NCI-H446 treated with DMSO at 0.1 percent for 48 hours (cell line): ENCODE data around the gene KRTAP1-3.
"Not testable (repeated sequence)": the region's sequence is repeated elsewhere in the genome, so short reads cannot be mapped to it uniquely, and the experiment has no call there.

ENCODE experiments used
- DNase-seq: peaks from one replicate; lab custom pipeline; 2025; lab: John Stamatoyannopoulos, UW

The KRTAP1-3 gene

GRCh38 chr17:41054556-41054955 is 19.9 kb upstream of the KRTAP1-3 start:
- DNase-seq, result not testable (repeated sequence)

- DNase-seq, result no peak
These were observed 19.4 kb upstream of the KRTAP1-3 start for GRCh38 chr17:41054025-41054424.

- DNase-seq, result no peak
These were observed 17.9 kb upstream of the KRTAP1-3 start for GRCh38 chr17:41052566-41052965.

- DNase-seq, result no peak
These were observed 14.4 kb upstream of the KRTAP1-3 start for GRCh38 chr17:41049110-41049509.

GRCh38 chr17:41048441-41048840 is 13.8 kb upstream of the KRTAP1-3 start:
- DNase-seq, result no peak

- DNase-seq, result not testable (repeated sequence)
These were observed 12.2 kb upstream of the KRTAP1-3 start, which contains the start of gene KRTAP2-1 for GRCh38 chr17:41046735-41047465. Gene KRTAP2-1, minus strand, starts transcription at chr17:41047316. Its CDS starts 49 bp downstream, at chr17:41047267.

- no peak for DNase-seq
These were observed 8.3 kb upstream of the KRTAP1-3 start for GRCh38 chr17:41042953-41043352.

- not testable (repeated sequence) for DNase-seq
These were observed 6.3 kb upstream of the KRTAP1-3 start, which contains the start of gene KRTAP1-1 for GRCh38 chr17:41040783-41041571. Gene KRTAP1-1, minus strand, starts transcription at chr17:41041450. Its CDS starts 53 bp downstream, at chr17:41041397.

GRCh38 chr17:41037853-41038350 is 3.2 kb upstream of the KRTAP1-3 start:
- no peak for DNase-seq

GRCh38 chr17:41029633-41030245 is 4.9 kb downstream of the KRTAP1-3 start, which contains the start of gene KRTAP1-4:
Gene KRTAP1-4, minus strand, starts transcription at chr17:41030195. Its CDS starts 117 bp downstream, at chr17:41030078.
- no peak for DNase-seq

GRCh38 chr17:41026715-41027471 is 7.8 kb downstream of the KRTAP1-3 start, which contains the start of gene KRTAP1-5:
Gene KRTAP1-5, minus strand, starts transcription at chr17:41027208. Its CDS starts 53 bp downstream, at chr17:41027155.
- DNase-seq, result no peak

GRCh38 chr17:41024697-41025096 is 10.0 kb downstream of the KRTAP1-3 start:
- DNase-seq, result no peak

- DNase-seq, result no peak
These were observed 14.3 kb downstream of the KRTAP1-3 start for GRCh38 chr17:41020336-41020735.

- no peak for DNase-seq
These were observed 15.3 kb downstream of the KRTAP1-3 start for GRCh38 chr17:41019415-41019814.

GRCh38 chr17:41018541-41018940 is 16.1 kb downstream of the KRTAP1-3 start:
- no peak for DNase-seq

GRCh38 chr17:41016578-41017215 is 18.0 kb downstream of the KRTAP1-3 start:
- DNase-seq, result no peak

GRCh38 chr17:41015454-41015853 is 19.2 kb downstream of the KRTAP1-3 start:
- no peak for DNase-seq

GRCh38 chr17:41013606-41014005 is 21.1 kb downstream of the KRTAP1-3 start:
- DNase-seq, result no peak

GRCh38 chr17:41013181-41013580 is 21.5 kb downstream of the KRTAP1-3 start:
- DNase-seq, result no peak

- DNase-seq, result no peak
These were observed 22.2 kb downstream of the KRTAP1-3 start for GRCh38 chr17:41012326-41013120.
